ENCODE data around the gene DNAAF5. TPM values are rescaled to one million over a fixed set of nuclear protein-coding genes. Genes with fewer than 3 reads are reported as not detected.
A peak's percentile ranks its signal among the peaks of the same experiment; 100 is the strongest.
"Not testable (repeated sequence)": the region's sequence is repeated elsewhere in the genome, so short reads cannot be mapped to it uniquely, and the experiment has no call there.

Gene DNAAF5
- total RNA-seq, 1 experiment from 2014 or later: 37.6 TPM

DNA sequence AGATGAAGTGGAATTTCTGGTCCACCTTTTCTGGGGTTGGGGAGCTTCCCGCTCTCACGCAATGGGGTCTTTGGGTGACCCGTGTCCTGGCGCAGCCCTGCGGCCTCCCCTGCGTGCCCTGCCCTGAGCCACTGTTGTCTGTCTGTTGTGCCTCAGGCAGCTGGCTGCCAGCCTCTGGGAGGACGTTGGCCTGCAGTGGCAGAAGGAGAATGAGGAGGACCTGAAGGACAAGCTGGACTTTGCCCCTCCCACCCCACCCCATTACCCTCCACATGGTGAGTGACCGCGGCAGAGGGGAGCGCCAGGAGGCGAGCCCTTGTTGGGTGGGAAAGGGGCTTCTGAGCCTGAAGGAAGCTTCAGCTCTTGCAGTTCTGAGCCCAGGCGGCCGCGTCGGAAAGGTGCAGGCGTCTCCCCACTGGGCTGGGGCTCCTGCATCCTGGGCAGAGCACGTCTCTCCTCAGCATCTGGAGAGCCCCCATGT is 14.7 kb downstream of the DNAAF5 start:
- Mint-ChIP-seq H3K9me3 (ENCODE audit: unreplicated experiment) (no peaks in the 10 kb centered on the region), H3K36me3 (ENCODE audit: insufficient read depth, unreplicated experiment) (peaks cover 36% of the 10 kb centered on the region), H3K4me1 (ENCODE audit: insufficient read depth, unreplicated experiment) (peaks cover 5% of the 10 kb centered on the region)

GRCh38 chr7:741850-742249 is 15.4 kb downstream of the DNAAF5 start:
- no peaks in the 10 kb centered on the region for H3K27me3 Mint-ChIP-seq (ENCODE audit: insufficient read depth, unreplicated experiment)
- no peak overlapping the region for H3K4me3 Mint-ChIP-seq (ENCODE audit: unreplicated experiment)
- intact Hi-C loops (cut with micrococcal nuclease): no loop called here
- DNase-seq (ENCODE audit: unreplicated experiment): no peak
- TF ChIP-seq, protein P1, sequence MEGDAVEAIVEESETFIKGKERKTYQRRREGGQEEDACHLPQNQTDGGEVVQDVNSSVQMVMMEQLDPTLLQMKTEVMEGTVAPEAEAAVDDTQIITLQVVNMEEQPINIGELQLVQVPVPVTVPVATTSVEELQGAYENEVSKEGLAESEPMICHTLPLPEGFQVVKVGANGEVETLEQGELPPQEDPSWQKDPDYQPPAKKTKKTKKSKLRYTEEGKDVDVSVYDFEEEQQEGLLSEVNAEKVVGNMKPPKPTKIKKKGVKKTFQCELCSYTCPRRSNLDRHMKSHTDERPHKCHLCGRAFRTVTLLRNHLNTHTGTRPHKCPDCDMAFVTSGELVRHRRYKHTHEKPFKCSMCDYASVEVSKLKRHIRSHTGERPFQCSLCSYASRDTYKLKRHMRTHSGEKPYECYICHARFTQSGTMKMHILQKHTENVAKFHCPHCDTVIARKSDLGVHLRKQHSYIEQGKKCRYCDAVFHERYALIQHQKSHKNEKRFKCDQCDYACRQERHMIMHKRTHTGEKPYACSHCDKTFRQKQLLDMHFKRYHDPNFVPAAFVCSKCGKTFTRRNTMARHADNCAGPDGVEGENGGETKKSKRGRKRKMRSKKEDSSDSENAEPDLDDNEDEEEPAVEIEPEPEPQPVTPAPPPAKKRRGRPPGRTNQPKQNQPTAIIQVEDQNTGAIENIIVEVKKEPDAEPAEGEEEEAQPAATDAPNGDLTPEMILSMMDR (IDR thresholded peaks at IDR 0.05; ENCODE audit: unreplicated experiment): no peak
- ChIA-PET CTCF (interaction anchor here (1.9 kb wide), 1 partner anchor 11 kb away, joined by 7 read pairs; no protein-coding TSS in a partner anchor), POLR2A (interaction anchor here (1.1 to 1.5 kb wide), 2 partner anchors 9 to 92 kb away, joined by 3 to 5 read pairs; no protein-coding TSS in a partner anchor)
- BruUV-seq (replicated peaks): no TSS peak
- H3K27ac Mint-ChIP-seq (ENCODE audit: low read depth, unreplicated experiment): no peak overlapping the region
- peaks cover 5% of the 10 kb centered on the region for H3K4me1 Mint-ChIP-seq (ENCODE audit: insufficient read depth, unreplicated experiment)
- peaks cover 36% of the 10 kb centered on the region for H3K36me3 Mint-ChIP-seq (ENCODE audit: insufficient read depth, unreplicated experiment)
- H3K9me3 Mint-ChIP-seq (ENCODE audit: unreplicated experiment): no peaks in the 10 kb centered on the region

More for the DNA sequence above, 14.7 kb downstream of the DNAAF5 start:
- no TSS peak for BruUV-seq (replicated peaks)
- TF ChIP-seq, protein P1 (IDR thresholded peaks at IDR 0.05; ENCODE audit: unreplicated experiment): no peak
- intact Hi-C loops (cut with micrococcal nuclease): no loop called here
- Mint-ChIP-seq H3K27me3 (ENCODE audit: insufficient read depth, unreplicated experiment) (no peaks in the 10 kb centered on the region), H3K4me3 (ENCODE audit: unreplicated experiment) (no peak overlapping the region), H3K27ac (ENCODE audit: low read depth, unreplicated experiment) (no peak overlapping the region)
- no peak for DNase-seq (ENCODE audit: unreplicated experiment)
- ChIA-PET CTCF (interaction anchor here (1.6 to 1.9 kb wide), 2 partner anchors 10 to 408 kb away, joined by 3 to 7 read pairs; no protein-coding TSS in a partner anchor), POLR2A (interaction anchor here (1.1 to 1.5 kb wide), 2 partner anchors 9 to 92 kb away, joined by 3 to 5 read pairs; no protein-coding TSS in a partner anchor)

- no TSS peak for BruUV-seq (replicated peaks)
- POLR2A ChIA-PET: interaction anchor here (0.8 to 1.3 kb wide), 2 partner anchors 9 to 10 kb away, joined by 3 to 6 read pairs; no protein-coding TSS in a partner anchor
- H3K36me3 Mint-ChIP-seq (ENCODE audit: insufficient read depth, unreplicated experiment): peaks cover 36% of the 10 kb centered on the region
Observed at GRCh38 chr7:742791-743190, 16.3 kb downstream of the DNAAF5 start.

GRCh38 chr7:743341-744127 is 17.0 kb downstream of the DNAAF5 start:
- H3K9me3 Mint-ChIP-seq (ENCODE audit: unreplicated experiment); BruUV-seq (replicated peaks); intact Hi-C loops (cut with micrococcal nuclease); H3K27ac Mint-ChIP-seq (ENCODE audit: low read depth, unreplicated experiment); H3K4me1 Mint-ChIP-seq (ENCODE audit: insufficient read depth, unreplicated experiment); H3K27me3 Mint-ChIP-seq (ENCODE audit: insufficient read depth, unreplicated experiment): not testable (repeated sequence)
- ChIA-PET CTCF (interaction anchor here (0.9 kb wide), 1 partner anchor 130 kb away, joined by 3 read pairs; no protein-coding TSS in a partner anchor), POLR2A (interaction anchor here (1.3 kb wide), 1 partner anchor 11 kb away, joined by 6 read pairs; no protein-coding TSS in a partner anchor)
- peak; percentile 53 for DNase-seq (ENCODE audit: unreplicated experiment)
- H3K4me3 Mint-ChIP-seq (ENCODE audit: unreplicated experiment): peak overlapping the region; percentile 28
- peaks cover 33% of the 10 kb centered on the region for H3K36me3 Mint-ChIP-seq (ENCODE audit: insufficient read depth, unreplicated experiment)

More at GRCh38 chr7:742791-743190, 16.3 kb downstream of the DNAAF5 start:
- TF ChIP-seq, protein P1 (IDR thresholded peaks at IDR 0.05; ENCODE audit: unreplicated experiment): no peak
- Mint-ChIP-seq H3K27ac (ENCODE audit: low read depth, unreplicated experiment) (no peak overlapping the region), H3K4me3 (ENCODE audit: unreplicated experiment) (no peak overlapping the region), H3K4me1 (ENCODE audit: insufficient read depth, unreplicated experiment) (peaks cover 4% of the 10 kb centered on the region), H3K9me3 (ENCODE audit: unreplicated experiment) (no peaks in the 10 kb centered on the region), H3K27me3 (ENCODE audit: insufficient read depth, unreplicated experiment) (no peaks in the 10 kb centered on the region)
- CTCF ChIA-PET: interaction anchor here (0.9 kb wide), 1 partner anchor 131 kb away, joined by 3 read pairs; no protein-coding TSS in a partner anchor
- intact Hi-C loops (cut with micrococcal nuclease): no loop called here
- DNase-seq (ENCODE audit: unreplicated experiment): no peak

- CTCF ChIA-PET; intact Hi-C loops (cut with micrococcal nuclease); DNase-seq (ENCODE audit: unreplicated experiment); H3K4me3 Mint-ChIP-seq (ENCODE audit: unreplicated experiment); BruUV-seq (replicated peaks); H3K9me3 Mint-ChIP-seq (ENCODE audit: unreplicated experiment); H3K27me3 Mint-ChIP-seq (ENCODE audit: insufficient read depth, unreplicated experiment); H3K4me1 Mint-ChIP-seq (ENCODE audit: insufficient read depth, unreplicated experiment); POLR2A ChIA-PET; H3K27ac Mint-ChIP-seq (ENCODE audit: low read depth, unreplicated experiment): not testable (repeated sequence)
- peaks cover 31% of the 10 kb centered on the region for H3K36me3 Mint-ChIP-seq (ENCODE audit: insufficient read depth, unreplicated experiment)
Observed at GRCh38 chr7:744128-744520, 17.6 kb downstream of the DNAAF5 start.
